GM18861 (cell line): ENCODE data around the gene HNRNPM.
"Not testable (repeated sequence)": the region's sequence is repeated elsewhere in the genome, so short reads cannot be mapped to it uniquely, and the experiment has no call there.

Experiments
- ATAC-seq: cut with Tn5 transposase; IDR thresholded peaks from one replicate; pipeline ENCODE4 v1.9.1; 2021; ENCODE audit not compliant: unreplicated experiment

Gene HNRNPM

GRCh38 chr19:8444677-8445487 lies at the start of gene HNRNPM:
Gene HNRNPM (plus strand): TSS chr19:8444975. CDS start chr19:8444999, 24 bp downstream.
- peak; percentile 86 for ATAC-seq

GRCh38 chr19:8395621-8396082 lies 49.1 kb upstream of the HNRNPM start:
- no peak for ATAC-seq

- no peak for ATAC-seq
Observed at GRCh38 chr19:8396185-8396562, 48.6 kb upstream of the HNRNPM start.

- no peak for ATAC-seq
Observed at GRCh38 chr19:8396563-8397203, 48.1 kb upstream of the HNRNPM start.

GRCh38 chr19:8397271-8397670 lies 47.5 kb upstream of the HNRNPM start:
- no peak for ATAC-seq

GRCh38 chr19:8397746-8398310 lies 46.9 kb upstream of the HNRNPM start:
- no peak for ATAC-seq

- no peak for ATAC-seq
Observed at GRCh38 chr19:8398311-8398771, 46.4 kb upstream of the HNRNPM start.

GRCh38 chr19:8399681-8400188 lies 45.0 kb upstream of the HNRNPM start:
- no peak for ATAC-seq

GRCh38 chr19:8401981-8402411 lies 42.8 kb upstream of the HNRNPM start:
- no peak for ATAC-seq

GRCh38 chr19:8403098-8403819 lies 41.5 kb upstream of the HNRNPM start:
- no peak for ATAC-seq

- no peak for ATAC-seq
Observed at GRCh38 chr19:8403820-8404109, 41.0 kb upstream of the HNRNPM start.

- ATAC-seq, result no peak
Observed at GRCh38 chr19:8404391-8405151, 40.2 kb upstream of the HNRNPM start.

- ATAC-seq, result not testable (repeated sequence)
Observed at GRCh38 chr19:8410718-8411117, 34.1 kb upstream of the HNRNPM start.

- peak; percentile 98 for ATAC-seq
Observed at GRCh38 chr19:8412783-8413628, 31.8 kb upstream of the HNRNPM start, which contains the start of gene MARCHF2. Gene MARCHF2 (plus strand): TSS chr19:8413305. CDS start chr19:8421841, 8,536 bp downstream.

- ATAC-seq, result no peak
Observed at GRCh38 chr19:8413629-8413995, 31.2 kb upstream of the HNRNPM start.

GRCh38 chr19:8416796-8417195 lies 28.0 kb upstream of the HNRNPM start:
- no peak for ATAC-seq

- ATAC-seq, result no peak
Observed at GRCh38 chr19:8421484-8422461, 23.0 kb upstream of the HNRNPM start.

- no peak for ATAC-seq
Observed at GRCh38 chr19:8423817-8424223, 21.0 kb upstream of the HNRNPM start.
